ENCODE results near the gene L1CAM. TPM values are rescaled to one million over a fixed set of nuclear protein-coding genes. Genes with fewer than 3 reads are reported as not detected.

L1CAM gene
- polyA plus RNA-seq, 3 donors = 0.55 TPM; not detected in 2

GRCh38 chrX:153821066-153821465 lies 64.9 kb downstream of the L1CAM start:
- Histone ChIP-seq H3K4me3 (replicated peaks in 1 of 3; ENCODE audit: low read depth in 2 of 3, low read length in 3 of 3) (no peak overlapping the region), H2AFZ (ENCODE audit: insufficient read depth, low read depth, low read length, poor library complexity, severe bottlenecking) (no peak overlapping the region), H3K79me2 (ENCODE audit: insufficient read depth, low read length) (no peaks in the 10 kb centered on the region), H3K36me3 (replicated peaks in 1 of 2; ENCODE audit: control insufficient read depth in 1 of 2, insufficient read depth in 2 of 2, low read length in 2 of 2) (no peaks in the 10 kb centered on the region), H4K20me1 (ENCODE audit: insufficient read depth, low read length) (no peaks in the 10 kb centered on the region), H3K9me3 (replicated peaks in 1 of 2; ENCODE audit: control insufficient read depth in 1 of 2, insufficient read depth in 1 of 2, low read length in 2 of 2) (peaks cover 0 to 5% of the 10 kb centered on the region in 2 donors), H3K9ac (ENCODE audit: insufficient read depth, low read length, poor library complexity, severe bottlenecking) (no peak overlapping the region), H3K27me3 (ENCODE audit: control insufficient read depth in 2 of 2, insufficient read depth in 2 of 2, low read length in 2 of 2) (peaks cover 27 to 64% of the 10 kb centered on the region in 2 donors), H3K4me1 (ENCODE audit: control insufficient read depth in 1 of 2, insufficient read depth in 2 of 2, low read length in 2 of 2) (peaks cover 3 to 10% of the 10 kb centered on the region in 2 donors), H3K27ac (ENCODE audit: low read depth in 1 of 2, low read length in 2 of 2) (no peak overlapping the region), H3K4me2 (replicated peaks; ENCODE audit: extremely low read depth, low read length, poor library complexity, severe bottlenecking) (no peak overlapping the region)
- Mint-ChIP-seq H3K36me3 (no peaks in the 10 kb centered on the region), H3K9me3 (peaks cover 0 to 13% (median 0%) of the 10 kb centered on the region in 7 donors), H3K4me1 (peaks cover 9% of the 10 kb centered on the region), H3K4me3 (peak overlapping the region in 1 of 2 donors; percentile 46), H3K27ac (no peak overlapping the region), H3K27me3 (ENCODE audit: low read depth in 3 of 3) (peaks cover 41 to 88% (median 87%) of the 10 kb centered on the region in 3 donors)
- no peak for DNase-seq
- TF ChIP-seq CTCF (IDR thresholded peaks at IDR 0.05) = no peak
- intact Hi-C loops (cut with micrococcal nuclease) = no loop called here
- WGBS (ENCODE audit: insufficient coverage) = 100% methylated on average over 2 of the region's 9 CpGs

GRCh38 chrX:153820601-153821000 lies 65.4 kb downstream of the L1CAM start:
- no peaks in the 10 kb centered on the region for H3K36me3 ChIP-seq (replicated peaks in 1 of 2; ENCODE audit: control insufficient read depth in 1 of 2, insufficient read depth in 2 of 2, low read length in 2 of 2)
- intact Hi-C loops (cut with micrococcal nuclease) = no loop called here
- H2AFZ ChIP-seq (ENCODE audit: insufficient read depth, low read depth, low read length, poor library complexity, severe bottlenecking) = no peak overlapping the region
- H3K9ac ChIP-seq (ENCODE audit: insufficient read depth, low read length, poor library complexity, severe bottlenecking) = no peak overlapping the region
- H3K27me3 ChIP-seq (ENCODE audit: control insufficient read depth in 2 of 2, insufficient read depth in 2 of 2, low read length in 2 of 2) = peaks cover 24 to 60% of the 10 kb centered on the region in 2 donors
- H3K4me1 ChIP-seq (ENCODE audit: control insufficient read depth in 1 of 2, insufficient read depth in 2 of 2, low read length in 2 of 2) = peaks cover 3 to 10% of the 10 kb centered on the region in 2 donors
- no peak overlapping the region for H3K27ac ChIP-seq (ENCODE audit: low read depth in 1 of 2, low read length in 2 of 2)
- Mint-ChIP-seq H3K4me1 (peaks cover 9% of the 10 kb centered on the region), H3K9me3 (peaks cover 0 to 13% (median 0%) of the 10 kb centered on the region in 7 donors), H3K36me3 (no peaks in the 10 kb centered on the region), H3K27ac (no peak overlapping the region), H3K27me3 (ENCODE audit: low read depth in 3 of 3) (peaks cover 38 to 84% (median 84%) of the 10 kb centered on the region in 3 donors), H3K4me3 (peak overlapping the region in 1 of 2 donors; percentile 46)
- H3K4me2 ChIP-seq (replicated peaks; ENCODE audit: extremely low read depth, low read length, poor library complexity, severe bottlenecking) = no peak overlapping the region
- no peak overlapping the region for H3K4me3 ChIP-seq (replicated peaks in 1 of 3; ENCODE audit: low read depth in 2 of 3, low read length in 3 of 3)
- no peak for DNase-seq
- peaks cover 0 to 5% of the 10 kb centered on the region in 2 donors for H3K9me3 ChIP-seq (replicated peaks in 1 of 2; ENCODE audit: control insufficient read depth in 1 of 2, insufficient read depth in 1 of 2, low read length in 2 of 2)
- WGBS (ENCODE audit: insufficient coverage) = no CpG with 5 or more reads among the region's 7 CpGs
- TF ChIP-seq CTCF (IDR thresholded peaks at IDR 0.05) = no peak
- no peaks in the 10 kb centered on the region for H3K79me2 ChIP-seq (ENCODE audit: insufficient read depth, low read length)
- H4K20me1 ChIP-seq (ENCODE audit: insufficient read depth, low read length) = no peaks in the 10 kb centered on the region

Data from CD14-positive monocyte (primary cell).